ENCODE results near the gene MDP1.

GRCh38 chr14:24238123-24238522 is 22.3 kb upstream of the MDP1 start:
- TF ChIP-seq ARNT (IDR thresholded peaks at IDR 0.05), result no peak
- no peak for TF ChIP-seq SUZ12 (IDR thresholded peaks at IDR 0.05)
- TF ChIP-seq FOXK2 (IDR thresholded peaks at IDR 0.05), result no peak
- TF ChIP-seq FOXM1 (IDR thresholded peaks at IDR 0.05; ENCODE audit: borderline replicate concordance), result no peak
- no peak for TF ChIP-seq CTBP1 (IDR thresholded peaks at IDR 0.05; ENCODE audit: borderline replicate concordance)
- no peak for TF ChIP-seq LEF1 (IDR thresholded peaks at IDR 0.05; ENCODE audit: borderline replicate concordance)
- no peak for TF ChIP-seq TARDBP (IDR thresholded peaks at IDR 0.05)
- TF ChIP-seq L3MBTL2 (conservative IDR thresholded peaks at IDR 0.05), result no peak
- TF ChIP-seq HDGF (IDR thresholded peaks at IDR 0.05; ENCODE audit: borderline replicate concordance), result no peak
- TF ChIP-seq BHLHE40 (IDR thresholded peaks at IDR 0.05; ENCODE audit: borderline replicate concordance), result no peak
- no peak for TF ChIP-seq SP1 (IDR thresholded peaks at IDR 0.05)
- TF ChIP-seq NFRKB (IDR thresholded peaks at IDR 0.05), result no peak
- TF ChIP-seq ZNF384 (IDR thresholded peaks at IDR 0.05), result no peak

Measured in HEK293T (cell line).